Heart left ventricle (tissue), 13 donors: ENCODE results near the gene MYH10.

Source experiments
- POLR2A ChIP-seq, 2 donors: fragments of 450-650 bp; IDR thresholded peaks; one replicate each; pipeline ENCODE4 v1.6.1; 2017; ENCODE audit warnings: antibody characterized with exemption in 2 of 2, mild to moderate bottlenecking in 2 of 2, moderate library complexity in 2 of 2
- TF ChIP-seq, protein P1 (sequence below), 12 donors: fragments of 200-600 bp; sonication (generic) in 4 of 12; IDR thresholded peaks; one replicate each; pipeline versions ENCODE4 v1.5.0 to v1.8.0; 2018 to 2022; ENCODE audit warnings: antibody characterized with exemption in 12 of 12, mild to moderate bottlenecking in 5 of 12
- donor health status: ischemic (EF 13 %, LVEDD 7.1; RV severe dilation, severe dysfunction).
- donor health status: DM: no; HTN: yes; CAD: no.
- donor health status: DM: no; HTN: no; CAD: no.
- donor health status: ischemic (EF 25% LVEDD 6.9; RV normal size, moderate dysfunction).
- donor health status: ischemic (EF 25% LVEDD 5.7; RV mildly dilated, moderate dysfunction).
- donor health status: ischemic (EF 35%, LVEDD 5.7; RV mildly dilated, moderate dysfunction).
- donor health status: nonischemic (EF 11% LVEDD 7.7; RV severe dilation, severe dysfunction).
- donor health status: DM: yes; HTN: yes; CAD: no.
- donor health status: PGD.
- donor health status: ischemic (EF 29% LVEDD 5.4; RV normal size, mild dysfunction).
- donor health status: nonischemic (EF 23%, LVEDD 6.1; RV moderate dilation, normal function).

DNA sequence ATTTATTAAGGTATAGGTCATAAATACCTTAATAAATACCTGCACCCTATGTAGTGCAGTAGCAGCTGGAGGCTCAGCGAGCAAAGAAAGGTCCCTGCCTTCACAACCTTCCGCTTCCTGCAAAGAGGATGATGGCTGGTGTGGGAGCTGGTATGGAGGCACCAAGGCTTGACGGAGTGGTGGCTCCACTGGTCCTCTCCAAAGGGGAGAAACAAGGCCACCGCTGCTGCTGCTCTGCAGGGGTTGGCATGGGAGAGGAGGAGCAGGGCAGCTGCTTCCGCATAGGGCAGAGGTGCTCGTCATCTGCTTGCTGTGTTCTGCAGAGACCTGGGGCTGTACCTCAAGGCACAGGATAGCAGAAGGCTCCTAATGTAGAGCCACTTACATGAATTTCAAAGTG lies 142.0 kb downstream of the MYH10 start:
- TF ChIP-seq, protein P1, sequence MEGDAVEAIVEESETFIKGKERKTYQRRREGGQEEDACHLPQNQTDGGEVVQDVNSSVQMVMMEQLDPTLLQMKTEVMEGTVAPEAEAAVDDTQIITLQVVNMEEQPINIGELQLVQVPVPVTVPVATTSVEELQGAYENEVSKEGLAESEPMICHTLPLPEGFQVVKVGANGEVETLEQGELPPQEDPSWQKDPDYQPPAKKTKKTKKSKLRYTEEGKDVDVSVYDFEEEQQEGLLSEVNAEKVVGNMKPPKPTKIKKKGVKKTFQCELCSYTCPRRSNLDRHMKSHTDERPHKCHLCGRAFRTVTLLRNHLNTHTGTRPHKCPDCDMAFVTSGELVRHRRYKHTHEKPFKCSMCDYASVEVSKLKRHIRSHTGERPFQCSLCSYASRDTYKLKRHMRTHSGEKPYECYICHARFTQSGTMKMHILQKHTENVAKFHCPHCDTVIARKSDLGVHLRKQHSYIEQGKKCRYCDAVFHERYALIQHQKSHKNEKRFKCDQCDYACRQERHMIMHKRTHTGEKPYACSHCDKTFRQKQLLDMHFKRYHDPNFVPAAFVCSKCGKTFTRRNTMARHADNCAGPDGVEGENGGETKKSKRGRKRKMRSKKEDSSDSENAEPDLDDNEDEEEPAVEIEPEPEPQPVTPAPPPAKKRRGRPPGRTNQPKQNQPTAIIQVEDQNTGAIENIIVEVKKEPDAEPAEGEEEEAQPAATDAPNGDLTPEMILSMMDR (IDR thresholded peaks at IDR 0.05) = no peak
- no peak for TF ChIP-seq POLR2A (IDR thresholded peaks at IDR 0.05)
